ENCODE data around the gene APEX1.
"Not testable (repeated sequence)": the region's sequence is repeated elsewhere in the genome, so short reads cannot be mapped to it uniquely, and the experiment has no call there.

Gene APEX1

GRCh38 chr14:20438664-20439063 is 16.4 kb upstream of the APEX1 start:
- H3K4me3 ChIP-seq (ENCODE audit: low read depth, low read length) = no peak overlapping the region
- H3K36me3 ChIP-seq (ENCODE audit: control insufficient read depth, insufficient read depth, low read length) = no peaks in the 10 kb centered on the region
- H3K27me3 ChIP-seq (ENCODE audit: control insufficient read depth, insufficient read depth, low read length) = no peaks in the 10 kb centered on the region
- H3K4me1 ChIP-seq (ENCODE audit: control insufficient read depth, insufficient read depth, low read length) = peaks cover 7% of the 10 kb centered on the region; the same call in 1 of the 2 replicates
- no peak overlapping the region for H3K27ac ChIP-seq (ENCODE audit: low read depth, low read length)
- peaks cover 5% of the 10 kb centered on the region; the same call in 1 of the 2 replicates for H3K9me3 ChIP-seq (ENCODE audit: control insufficient read depth, insufficient read depth, low read depth, low read length)
- H3K9ac ChIP-seq (ENCODE audit: low read length) = no peak overlapping the region

- H3K4me3 ChIP-seq (ENCODE audit: low read depth, low read length) = no peak overlapping the region
- H3K9me3 ChIP-seq (ENCODE audit: control insufficient read depth, insufficient read depth, low read depth, low read length) = peaks cover 5% of the 10 kb centered on the region; the same call in 1 of the 2 replicates
- H3K27me3 ChIP-seq (ENCODE audit: control insufficient read depth, insufficient read depth, low read length) = no peaks in the 10 kb centered on the region
- no peak overlapping the region for H3K27ac ChIP-seq (ENCODE audit: low read depth, low read length)
- peaks cover 8% of the 10 kb centered on the region for H3K36me3 ChIP-seq (ENCODE audit: control insufficient read depth, insufficient read depth, low read length)
- peaks cover 4% of the 10 kb centered on the region; the same call in 1 of the 2 replicates for H3K4me1 ChIP-seq (ENCODE audit: control insufficient read depth, insufficient read depth, low read length)
- no peak overlapping the region for H3K9ac ChIP-seq (ENCODE audit: low read length)
These were observed 14.6 kb upstream of the APEX1 start for GRCh38 chr14:20440465-20440864.

DNA sequence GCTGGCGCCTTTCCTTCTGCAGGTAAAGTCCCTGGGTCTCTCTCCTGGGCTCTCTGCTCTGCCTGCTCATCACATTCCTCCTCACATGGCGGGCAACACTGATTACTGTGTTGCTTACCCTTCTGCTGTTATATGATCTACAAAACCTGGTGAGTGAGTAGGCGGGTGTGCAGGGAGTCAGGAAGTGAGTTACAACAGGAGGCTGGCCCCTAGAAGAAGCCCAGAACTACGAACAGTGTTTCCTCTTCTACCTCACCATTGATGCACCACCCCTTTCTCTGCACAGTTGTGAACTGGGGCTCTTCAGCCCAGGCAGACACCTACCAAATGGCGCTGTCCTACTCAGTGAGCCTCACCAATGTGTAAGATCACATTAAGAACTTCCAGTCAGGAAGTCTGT is 14.1 kb upstream of the APEX1 start:
- no peak overlapping the region for H3K9ac ChIP-seq (ENCODE audit: low read length)
- no peaks in the 10 kb centered on the region; the same call in 1 of the 2 replicates for H3K4me1 ChIP-seq (ENCODE audit: control insufficient read depth, insufficient read depth, low read length)
- no peak overlapping the region for H3K4me3 ChIP-seq (ENCODE audit: low read depth, low read length)
- H3K9me3 ChIP-seq (ENCODE audit: control insufficient read depth, insufficient read depth, low read depth, low read length) = peaks cover 5% of the 10 kb centered on the region; the same call in 1 of the 2 replicates
- no peak overlapping the region for H3K27ac ChIP-seq (ENCODE audit: low read depth, low read length)
- H3K36me3 ChIP-seq (ENCODE audit: control insufficient read depth, insufficient read depth, low read length) = peaks cover 12% of the 10 kb centered on the region
- H3K27me3 ChIP-seq (ENCODE audit: control insufficient read depth, insufficient read depth, low read length) = no peaks in the 10 kb centered on the region

DNA sequence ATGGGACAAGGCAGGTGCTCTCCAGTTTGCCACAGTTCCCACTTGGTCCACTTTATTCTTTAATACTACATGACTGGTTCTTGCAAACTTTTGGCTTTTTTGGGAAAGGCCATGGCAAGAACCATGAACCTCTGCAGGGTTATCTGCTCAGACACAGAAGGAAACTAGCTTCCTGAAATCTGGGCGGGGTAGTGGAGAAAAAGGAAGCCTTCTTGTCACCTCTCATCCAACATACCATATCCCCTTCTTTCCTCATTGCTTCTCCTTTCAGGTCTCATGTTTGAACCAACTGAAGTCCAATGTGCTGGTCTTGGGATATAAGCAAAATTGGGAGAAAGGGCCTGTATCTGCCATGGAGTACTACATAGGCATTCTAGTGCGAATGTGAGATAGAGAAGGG is 13.6 kb upstream of the APEX1 start:
- Histone ChIP-seq H3K4me1 (ENCODE audit: control insufficient read depth, insufficient read depth, low read length) (no peaks in the 10 kb centered on the region; the same call in 1 of the 2 replicates), H3K27ac (ENCODE audit: low read depth, low read length) (no peak overlapping the region), H3K4me3 (ENCODE audit: low read depth, low read length) (no peak overlapping the region), H3K36me3 (ENCODE audit: control insufficient read depth, insufficient read depth, low read length) (peaks cover 18% of the 10 kb centered on the region), H3K27me3 (ENCODE audit: control insufficient read depth, insufficient read depth, low read length) (no peaks in the 10 kb centered on the region), H3K9ac (ENCODE audit: low read length) (no peak overlapping the region), H3K9me3 (ENCODE audit: control insufficient read depth, insufficient read depth, low read depth, low read length) (peaks cover 5% of the 10 kb centered on the region; the same call in 1 of the 2 replicates)

DNA sequence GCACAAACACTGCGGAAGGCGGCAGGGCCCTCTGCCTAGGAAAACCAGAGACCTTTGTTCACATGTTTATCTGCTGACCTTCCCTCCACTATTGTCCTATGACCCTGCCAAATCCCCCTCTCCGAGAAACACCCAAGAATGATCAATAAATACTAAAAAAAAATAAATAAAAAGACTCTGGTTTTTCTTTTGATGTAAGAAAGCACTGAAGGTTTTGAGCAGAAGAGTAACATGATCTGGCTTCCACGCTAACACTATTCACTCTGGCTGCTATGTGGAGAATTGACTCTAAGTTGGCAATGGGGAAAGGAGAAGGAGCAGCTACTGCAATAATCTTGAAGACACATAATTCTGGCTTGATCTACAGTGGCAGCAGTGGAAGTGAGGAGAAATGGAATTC is 11.4 kb upstream of the APEX1 start:
- H3K4me3 ChIP-seq (ENCODE audit: low read depth, low read length); H3K9ac ChIP-seq (ENCODE audit: low read length): not testable (repeated sequence)

DNA sequence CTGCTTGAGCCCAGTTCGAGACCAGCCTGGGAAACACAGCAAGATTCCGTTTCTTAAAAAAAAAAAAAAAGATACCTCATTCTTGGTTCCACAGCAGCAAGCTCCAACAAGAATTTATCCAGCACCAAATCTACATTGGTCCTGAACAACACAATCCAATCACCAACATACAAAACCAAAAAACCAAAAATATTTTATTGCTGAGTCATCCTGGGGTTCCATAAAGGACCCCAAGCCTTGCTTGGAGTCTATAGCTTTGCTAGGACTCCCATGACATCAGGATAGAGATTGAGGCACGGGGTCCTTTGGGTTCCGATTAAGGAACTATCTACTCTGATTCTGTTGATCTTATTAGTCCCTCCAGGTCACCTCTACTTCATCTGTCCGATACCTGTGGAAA is 8.1 kb upstream of the APEX1 start:
- H3K4me1 ChIP-seq (ENCODE audit: control insufficient read depth, insufficient read depth, low read length) = no peaks in the 10 kb centered on the region
- peak overlapping the region; percentile 41; the same call in 1 of the 2 replicates for H3K27ac ChIP-seq (ENCODE audit: low read depth, low read length)
- peaks cover 72% of the 10 kb centered on the region for H3K36me3 ChIP-seq (ENCODE audit: control insufficient read depth, insufficient read depth, low read length)
- H3K27me3 ChIP-seq (ENCODE audit: control insufficient read depth, insufficient read depth, low read length) = no peaks in the 10 kb centered on the region
- H3K9me3 ChIP-seq (ENCODE audit: control insufficient read depth, insufficient read depth, low read depth, low read length) = peaks cover 5% of the 10 kb centered on the region; the same call in 1 of the 2 replicates
- H3K4me3 ChIP-seq (ENCODE audit: low read depth, low read length) = no peak overlapping the region
- H3K9ac ChIP-seq (ENCODE audit: low read length) = no peak overlapping the region

More for the DNA sequence above, 11.4 kb upstream of the APEX1 start:
- H3K4me1 ChIP-seq (ENCODE audit: control insufficient read depth, insufficient read depth, low read length); H3K9me3 ChIP-seq (ENCODE audit: control insufficient read depth, insufficient read depth, low read depth, low read length); H3K27me3 ChIP-seq (ENCODE audit: control insufficient read depth, insufficient read depth, low read length); H3K27ac ChIP-seq (ENCODE audit: low read depth, low read length): not testable (repeated sequence)
- H3K36me3 ChIP-seq (ENCODE audit: control insufficient read depth, insufficient read depth, low read length) = peaks cover 40% of the 10 kb centered on the region

DNA sequence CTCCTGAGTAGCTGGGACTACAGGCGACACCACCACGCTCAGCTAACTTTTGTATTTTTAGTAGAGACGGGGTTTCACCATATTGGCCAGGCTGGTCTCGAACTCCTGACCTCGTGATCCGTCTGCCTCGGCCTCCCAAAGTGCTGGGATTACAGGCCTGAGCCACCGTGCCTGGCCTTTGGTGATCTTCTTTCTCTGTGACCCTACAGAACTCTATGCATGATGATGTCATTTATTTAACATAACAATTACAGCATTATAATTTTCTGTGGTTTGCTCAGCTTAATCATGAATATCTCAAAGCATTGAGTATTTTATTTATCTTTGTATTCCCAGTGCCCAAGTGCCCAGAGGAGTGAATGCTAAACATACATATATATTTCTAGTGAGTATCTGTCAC is 2.2 kb upstream of the APEX1 start:
- H3K27me3 ChIP-seq (ENCODE audit: control insufficient read depth, insufficient read depth, low read length); H3K4me3 ChIP-seq (ENCODE audit: low read depth, low read length); H3K27ac ChIP-seq (ENCODE audit: low read depth, low read length); H3K9ac ChIP-seq (ENCODE audit: low read length); H3K9me3 ChIP-seq (ENCODE audit: control insufficient read depth, insufficient read depth, low read depth, low read length); H3K4me1 ChIP-seq (ENCODE audit: control insufficient read depth, insufficient read depth, low read length): not testable (repeated sequence)
- H3K36me3 ChIP-seq (ENCODE audit: control insufficient read depth, insufficient read depth, low read length) = peaks cover 66% of the 10 kb centered on the region

GRCh38 chr14:20455355-20456300 is 602 bp downstream of the APEX1 start:
- Histone ChIP-seq H3K9ac (ENCODE audit: low read length) (peak overlapping the region; percentile 98), H3K36me3 (ENCODE audit: control insufficient read depth, insufficient read depth, low read length) (peaks cover 65% of the 10 kb centered on the region)

GRCh38 chr14:20456971-20457370 is 1.9 kb downstream of the APEX1 start:
- Histone ChIP-seq H3K9ac (ENCODE audit: low read length) (no peak overlapping the region), H3K4me1 (ENCODE audit: control insufficient read depth, insufficient read depth, low read length) (peaks cover 4% of the 10 kb centered on the region), H3K9me3 (ENCODE audit: control insufficient read depth, insufficient read depth, low read depth, low read length) (no peaks in the 10 kb centered on the region), H3K4me3 (ENCODE audit: low read depth, low read length) (peak overlapping the region; percentile 91), H3K27me3 (ENCODE audit: control insufficient read depth, insufficient read depth, low read length) (no peaks in the 10 kb centered on the region), H3K36me3 (ENCODE audit: control insufficient read depth, insufficient read depth, low read length) (peaks cover 54% of the 10 kb centered on the region), H3K27ac (ENCODE audit: low read depth, low read length) (no peak overlapping the region)

More at GRCh38 chr14:20455355-20456300, 602 bp downstream of the APEX1 start:
- Histone ChIP-seq H3K9me3 (ENCODE audit: control insufficient read depth, insufficient read depth, low read depth, low read length) (no peaks in the 10 kb centered on the region), H3K4me1 (ENCODE audit: control insufficient read depth, insufficient read depth, low read length) (peaks cover 4% of the 10 kb centered on the region), H3K27me3 (ENCODE audit: control insufficient read depth, insufficient read depth, low read length) (no peaks in the 10 kb centered on the region), H3K4me3 (ENCODE audit: low read depth, low read length) (peak overlapping the region; percentile 91), H3K27ac (ENCODE audit: low read depth, low read length) (peak overlapping the region; percentile 93)

DNA sequence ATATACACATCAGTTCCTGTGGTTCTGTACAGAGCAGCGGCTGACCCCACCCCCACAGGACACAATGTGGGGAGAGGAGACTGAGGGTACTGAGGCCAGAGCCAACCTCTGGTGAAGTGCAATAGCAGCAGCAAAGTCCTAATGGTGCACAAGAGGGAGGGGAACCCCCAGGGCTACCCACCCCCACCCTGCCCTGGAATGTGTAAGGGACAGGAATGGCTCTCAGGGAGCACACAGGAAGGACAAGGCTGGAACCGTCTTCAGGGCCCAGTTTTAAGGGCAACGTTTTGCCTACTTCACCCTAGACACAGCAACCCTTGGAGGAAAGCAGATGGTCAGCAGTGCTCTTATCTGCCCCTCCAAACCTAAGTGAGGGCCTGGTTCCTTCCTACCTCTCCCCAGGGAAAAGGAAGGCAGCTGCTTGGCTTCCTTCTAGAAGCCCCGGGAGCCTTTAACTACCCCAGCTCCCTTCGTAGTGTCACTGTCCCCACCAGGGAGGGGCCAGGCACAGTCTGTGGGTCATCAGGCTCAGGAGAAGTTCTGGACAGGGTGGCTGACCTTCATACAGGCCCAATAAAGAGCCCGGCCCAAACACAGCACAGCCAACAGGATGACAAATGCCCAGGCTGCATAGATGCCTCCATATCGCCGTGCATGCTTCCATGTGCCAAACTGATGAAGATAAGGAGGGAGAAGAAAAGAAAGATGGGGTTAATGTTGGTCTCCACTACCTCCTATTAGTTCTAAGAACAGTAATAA is 3.2 kb downstream of the APEX1 start:
- H3K9me3 ChIP-seq (ENCODE audit: control insufficient read depth, insufficient read depth, low read depth, low read length) = no peaks in the 10 kb centered on the region
- H3K27ac ChIP-seq (ENCODE audit: low read depth, low read length) = no peak overlapping the region
- H3K9ac ChIP-seq (ENCODE audit: low read length) = no peak overlapping the region
- no peak overlapping the region for H3K4me3 ChIP-seq (ENCODE audit: low read depth, low read length)
- H3K27me3 ChIP-seq (ENCODE audit: control insufficient read depth, insufficient read depth, low read length) = no peaks in the 10 kb centered on the region
- peaks cover 48% of the 10 kb centered on the region for H3K36me3 ChIP-seq (ENCODE audit: control insufficient read depth, insufficient read depth, low read length)
- peaks cover 8% of the 10 kb centered on the region for H3K4me1 ChIP-seq (ENCODE audit: control insufficient read depth, insufficient read depth, low read length)

All from HUES6 (cell line).